GM12873 (cell line): ENCODE data around the gene IRS1.
A peak's percentile ranks its signal among the peaks of the same experiment; 100 is the strongest.

Source experiments
- TF ChIP-seq, protein P1 (sequence below): IDR thresholded peaks from 2 replicates; pipeline ENCODE4 v1.5.1; 2012; ENCODE audit warnings: low read depth, mild to moderate bottlenecking, moderate library complexity, low read length, control low read depth; ENCODE audit not compliant: insufficient read depth; ENCODE audit errors: missing control alignments

Gene IRS1, protein sequence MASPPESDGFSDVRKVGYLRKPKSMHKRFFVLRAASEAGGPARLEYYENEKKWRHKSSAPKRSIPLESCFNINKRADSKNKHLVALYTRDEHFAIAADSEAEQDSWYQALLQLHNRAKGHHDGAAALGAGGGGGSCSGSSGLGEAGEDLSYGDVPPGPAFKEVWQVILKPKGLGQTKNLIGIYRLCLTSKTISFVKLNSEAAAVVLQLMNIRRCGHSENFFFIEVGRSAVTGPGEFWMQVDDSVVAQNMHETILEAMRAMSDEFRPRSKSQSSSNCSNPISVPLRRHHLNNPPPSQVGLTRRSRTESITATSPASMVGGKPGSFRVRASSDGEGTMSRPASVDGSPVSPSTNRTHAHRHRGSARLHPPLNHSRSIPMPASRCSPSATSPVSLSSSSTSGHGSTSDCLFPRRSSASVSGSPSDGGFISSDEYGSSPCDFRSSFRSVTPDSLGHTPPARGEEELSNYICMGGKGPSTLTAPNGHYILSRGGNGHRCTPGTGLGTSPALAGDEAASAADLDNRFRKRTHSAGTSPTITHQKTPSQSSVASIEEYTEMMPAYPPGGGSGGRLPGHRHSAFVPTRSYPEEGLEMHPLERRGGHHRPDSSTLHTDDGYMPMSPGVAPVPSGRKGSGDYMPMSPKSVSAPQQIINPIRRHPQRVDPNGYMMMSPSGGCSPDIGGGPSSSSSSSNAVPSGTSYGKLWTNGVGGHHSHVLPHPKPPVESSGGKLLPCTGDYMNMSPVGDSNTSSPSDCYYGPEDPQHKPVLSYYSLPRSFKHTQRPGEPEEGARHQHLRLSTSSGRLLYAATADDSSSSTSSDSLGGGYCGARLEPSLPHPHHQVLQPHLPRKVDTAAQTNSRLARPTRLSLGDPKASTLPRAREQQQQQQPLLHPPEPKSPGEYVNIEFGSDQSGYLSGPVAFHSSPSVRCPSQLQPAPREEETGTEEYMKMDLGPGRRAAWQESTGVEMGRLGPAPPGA (N-terminal part only)

DNA sequence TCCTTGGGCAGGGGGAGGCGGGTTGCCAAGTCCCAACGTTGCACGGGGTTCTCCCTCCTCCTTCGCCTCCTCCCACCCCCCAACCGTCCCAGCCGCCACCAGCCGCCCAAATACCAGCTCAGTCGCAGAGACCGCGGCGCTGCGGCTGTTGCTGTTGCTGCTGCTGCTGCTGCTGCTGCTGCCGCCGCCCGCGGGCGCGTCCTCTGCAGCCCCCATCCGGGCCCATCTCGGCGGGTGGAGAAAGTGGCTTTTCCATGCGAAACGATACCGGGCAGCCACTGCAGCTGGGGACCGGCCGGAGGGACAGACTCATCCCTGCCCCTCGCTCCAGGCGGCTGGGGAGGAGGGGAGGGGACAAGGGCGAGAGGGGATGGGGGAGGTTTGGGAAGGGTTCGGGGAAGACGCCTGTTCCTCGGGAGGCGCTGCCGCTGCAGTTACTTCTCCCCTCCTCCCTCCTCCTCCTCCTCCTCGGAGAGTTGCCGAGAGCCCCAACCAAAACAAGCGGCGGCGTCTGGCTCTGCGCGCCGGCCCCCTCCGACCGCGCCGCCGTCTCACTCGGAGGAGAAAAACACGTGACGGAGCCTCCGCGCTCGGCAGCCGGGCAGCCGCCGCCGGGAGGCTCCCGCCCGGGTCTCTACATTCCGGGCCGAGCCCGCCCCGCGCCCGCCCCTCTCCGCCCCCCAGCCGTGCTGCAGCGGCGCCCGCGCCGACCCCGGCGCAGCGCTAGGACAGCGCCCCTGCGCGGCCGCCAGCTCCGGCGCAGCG lies at the start of gene IRS1:
TSS of gene IRS1 (minus strand) at position 610 of the 765 bp plus-strand sequence. CDS start 1,082 bp downstream, outside the sequence.
- TF ChIP-seq, protein P1, sequence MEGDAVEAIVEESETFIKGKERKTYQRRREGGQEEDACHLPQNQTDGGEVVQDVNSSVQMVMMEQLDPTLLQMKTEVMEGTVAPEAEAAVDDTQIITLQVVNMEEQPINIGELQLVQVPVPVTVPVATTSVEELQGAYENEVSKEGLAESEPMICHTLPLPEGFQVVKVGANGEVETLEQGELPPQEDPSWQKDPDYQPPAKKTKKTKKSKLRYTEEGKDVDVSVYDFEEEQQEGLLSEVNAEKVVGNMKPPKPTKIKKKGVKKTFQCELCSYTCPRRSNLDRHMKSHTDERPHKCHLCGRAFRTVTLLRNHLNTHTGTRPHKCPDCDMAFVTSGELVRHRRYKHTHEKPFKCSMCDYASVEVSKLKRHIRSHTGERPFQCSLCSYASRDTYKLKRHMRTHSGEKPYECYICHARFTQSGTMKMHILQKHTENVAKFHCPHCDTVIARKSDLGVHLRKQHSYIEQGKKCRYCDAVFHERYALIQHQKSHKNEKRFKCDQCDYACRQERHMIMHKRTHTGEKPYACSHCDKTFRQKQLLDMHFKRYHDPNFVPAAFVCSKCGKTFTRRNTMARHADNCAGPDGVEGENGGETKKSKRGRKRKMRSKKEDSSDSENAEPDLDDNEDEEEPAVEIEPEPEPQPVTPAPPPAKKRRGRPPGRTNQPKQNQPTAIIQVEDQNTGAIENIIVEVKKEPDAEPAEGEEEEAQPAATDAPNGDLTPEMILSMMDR = peak; percentile 46

DNA sequence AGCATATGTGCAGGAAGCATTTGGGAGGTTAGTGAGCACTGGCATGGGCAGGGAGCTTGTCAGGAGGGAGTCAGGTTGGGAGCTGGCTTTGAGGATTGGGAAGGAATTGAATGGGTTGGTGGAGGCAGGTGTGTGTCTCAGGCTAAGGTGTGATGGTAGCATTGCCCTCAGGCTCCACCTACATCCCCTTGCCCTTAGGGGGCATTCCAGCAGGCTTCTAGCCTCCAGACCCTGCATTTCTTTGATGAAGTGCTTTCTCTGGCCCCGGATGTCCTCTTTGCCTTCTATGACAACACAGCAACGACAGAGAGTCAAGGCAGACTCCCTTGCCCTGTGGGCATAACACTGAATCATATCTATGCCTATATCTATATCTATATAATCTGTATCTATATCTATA lies 49.7 kb upstream of the IRS1 start:
- TF ChIP-seq, protein P1 = no peak

DNA sequence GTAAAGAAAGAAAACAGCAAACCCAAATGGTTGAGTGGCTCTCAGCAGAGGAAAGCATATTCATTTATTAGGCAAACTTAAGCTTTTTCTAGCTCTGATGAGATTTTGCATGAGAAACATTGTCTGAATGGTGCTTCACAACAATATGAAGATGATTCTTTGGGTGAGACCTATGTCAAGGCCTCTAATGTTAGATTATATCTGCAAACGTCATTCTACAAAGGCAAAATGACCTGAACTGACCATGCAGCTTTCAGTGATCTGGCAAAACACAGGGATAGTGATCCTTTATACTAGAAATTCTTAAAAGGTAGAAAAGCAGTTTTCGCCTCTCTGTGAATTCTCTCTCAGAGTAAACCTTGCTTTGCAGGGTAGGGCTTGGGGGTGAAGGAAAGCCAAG lies 47.9 kb upstream of the IRS1 start:
- TF ChIP-seq, protein P1 = no peak

DNA sequence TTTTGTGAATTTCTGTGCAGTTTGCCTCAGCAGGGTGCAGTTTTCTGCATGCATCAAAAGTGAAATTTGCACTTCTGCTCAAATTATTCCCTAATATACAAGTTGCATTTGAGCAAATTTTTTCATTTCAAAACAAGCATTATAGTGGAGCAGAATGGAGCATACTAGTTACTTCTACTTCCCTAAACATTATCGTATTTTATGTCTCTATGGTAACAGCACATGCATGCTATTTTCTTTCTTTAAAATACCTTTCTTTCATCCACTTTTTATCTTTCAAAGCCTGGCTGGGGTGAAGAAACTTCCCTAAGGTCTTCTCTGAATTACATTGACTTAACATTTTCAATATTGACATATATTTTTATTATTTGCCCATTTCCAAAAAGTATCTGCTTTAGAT lies 47.5 kb upstream of the IRS1 start:
- TF ChIP-seq, protein P1 = no peak

DNA sequence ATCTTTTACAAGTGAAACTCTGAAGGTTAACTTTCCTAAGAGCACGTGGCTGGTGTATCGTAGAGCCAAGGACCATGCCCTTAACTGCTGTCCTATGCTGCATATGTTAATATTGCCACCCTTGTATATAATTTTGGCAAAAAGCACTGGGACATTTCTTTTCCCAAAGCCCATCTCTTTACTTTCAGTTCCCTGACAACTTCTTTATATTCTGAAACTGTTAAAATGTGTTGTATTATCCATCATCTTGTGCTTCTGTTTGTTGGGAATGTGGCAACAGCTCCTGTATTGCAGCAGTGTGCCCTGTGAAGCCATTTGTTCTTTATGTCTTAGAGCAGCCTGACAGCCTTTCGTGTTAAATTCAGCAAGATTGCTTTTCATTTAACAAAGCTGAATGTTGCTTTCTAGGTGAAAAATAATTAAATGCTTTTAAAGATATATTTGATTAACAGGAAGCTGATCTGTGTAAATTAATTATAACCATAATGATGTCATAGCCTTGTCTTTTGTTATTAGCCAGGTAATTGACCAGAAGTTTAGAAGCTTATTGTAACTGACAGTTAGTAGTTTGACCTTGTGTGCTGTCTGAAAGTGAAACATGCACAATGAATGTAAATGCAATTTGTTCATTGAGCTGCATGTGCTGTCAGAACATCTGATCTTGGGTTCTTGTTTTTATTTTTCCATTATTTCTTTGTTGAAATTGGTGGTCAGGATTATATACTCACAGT lies 45.9 kb upstream of the IRS1 start:
- TF ChIP-seq, protein P1 = no peak

DNA sequence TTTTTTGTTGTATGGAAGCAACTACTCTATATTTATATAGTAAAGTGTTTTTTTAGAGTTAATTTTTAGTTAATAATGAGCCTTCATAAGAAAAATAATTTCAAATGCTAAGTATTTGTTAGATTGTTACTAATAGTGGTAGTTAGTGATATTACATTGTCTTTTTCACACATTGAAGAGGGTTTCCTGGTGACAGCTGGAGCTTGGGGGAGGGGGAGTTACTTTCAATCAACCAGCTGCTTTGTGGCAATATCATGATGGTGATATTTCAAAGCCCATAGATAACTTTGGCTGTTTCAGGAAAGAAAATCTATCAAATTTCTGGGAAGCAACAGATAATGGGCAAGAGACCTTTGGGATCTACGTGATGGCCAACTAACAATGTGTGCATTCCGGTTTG lies 40.3 kb upstream of the IRS1 start:
- TF ChIP-seq, protein P1 = no peak
